CD4-positive, alpha-beta T cell treated with Interferon alpha-2 for 1 hour (primary cell): Measurements from ENCODE around the gene SLIT3.

Source experiments
- DNase-seq, 2 donors: peaks; one replicate each; pipeline ENCODE4 v3.0.0-alpha.2; 2020 to 2022

Gene SLIT3

DNA sequence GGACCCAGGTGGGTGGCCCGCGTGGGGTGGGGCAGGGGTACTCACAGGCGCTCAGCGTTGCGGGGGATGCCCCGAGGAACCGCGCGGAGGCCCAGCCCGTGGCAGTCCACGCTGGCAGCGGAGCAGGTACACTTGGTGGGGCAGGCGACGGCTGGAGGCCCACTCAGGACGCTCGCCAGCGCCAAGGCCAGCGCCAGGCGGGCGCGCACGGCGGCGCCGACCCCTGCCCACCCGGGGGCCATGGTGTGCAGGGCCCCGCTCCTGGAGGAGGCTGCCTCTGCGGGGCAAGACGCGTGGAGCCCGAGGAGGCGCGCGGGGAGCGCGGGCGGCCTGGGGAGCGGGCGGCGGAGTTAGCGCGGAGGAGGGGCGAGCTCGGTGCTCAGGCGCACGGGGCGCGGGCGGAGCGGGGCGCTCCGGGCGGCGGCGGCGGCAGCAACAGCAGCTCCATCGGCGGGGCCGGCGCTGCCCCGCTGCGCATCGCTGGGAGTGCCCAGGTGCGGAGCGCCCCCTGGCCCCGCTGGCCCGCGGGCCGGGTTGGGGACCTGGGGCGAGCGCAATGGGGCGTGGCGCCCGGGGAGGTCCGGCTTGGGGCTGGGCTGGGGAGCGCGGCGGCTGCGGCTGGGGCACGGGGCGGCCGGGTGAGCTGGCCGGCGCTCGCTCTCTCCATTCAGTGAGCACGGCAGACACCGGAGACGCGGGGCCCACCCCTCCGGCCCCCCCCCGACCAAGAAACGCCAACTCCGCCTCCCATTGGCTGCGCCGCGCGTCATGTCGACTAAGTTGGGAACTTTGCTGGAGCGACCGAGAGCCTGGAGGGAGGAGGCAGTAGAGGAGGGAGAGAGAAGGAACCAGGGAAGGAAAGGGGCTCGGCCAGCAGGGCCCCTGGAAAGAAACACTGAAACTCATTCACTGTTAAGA lies at the start of gene SLIT3:
SLIT3 (minus strand) TSS at position 672 of the 918 bp plus-strand sequence; CDS start at position 242, 430 bp downstream.
- DNase-seq = no peak

DNA sequence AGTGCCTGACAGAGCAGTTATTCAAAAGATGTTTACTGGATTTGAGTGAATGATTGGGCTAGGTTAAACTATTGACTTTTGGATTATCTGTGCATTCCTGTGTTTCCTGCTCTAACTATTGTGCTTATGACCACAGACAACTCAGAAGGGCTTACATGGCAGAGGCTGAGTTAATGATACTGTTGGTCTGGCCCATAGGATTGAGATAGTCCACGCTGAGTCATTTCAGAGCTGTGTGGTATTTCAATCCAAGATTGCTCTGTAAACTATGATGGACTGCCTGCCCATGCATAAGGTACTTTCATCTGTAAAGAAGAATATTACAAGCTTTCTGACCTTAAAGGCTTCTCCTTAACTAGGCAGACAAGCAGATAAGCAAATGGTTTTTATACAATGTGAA lies 49.1 kb upstream of the SLIT3 start:
- no peak for DNase-seq

DNA sequence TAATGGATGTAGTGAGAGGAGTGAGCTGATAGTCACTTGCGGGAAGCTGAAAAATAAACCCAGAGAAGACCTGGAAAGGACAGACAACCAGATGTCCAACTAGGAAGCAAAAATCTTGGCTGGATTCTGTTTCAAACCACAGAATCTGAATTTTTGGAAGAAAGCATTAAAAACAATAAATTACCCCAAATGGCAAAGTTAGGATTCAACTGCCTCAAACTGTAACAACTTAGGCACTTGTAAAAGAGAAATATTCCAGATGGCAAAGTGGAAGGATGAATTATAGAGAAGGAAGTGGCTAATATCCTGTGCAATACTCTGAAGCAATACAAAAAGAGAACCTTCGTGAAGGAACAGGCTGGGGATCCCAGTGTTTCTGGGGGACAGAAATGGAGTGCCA lies 46.8 kb upstream of the SLIT3 start:
- DNase-seq = no peak

DNA sequence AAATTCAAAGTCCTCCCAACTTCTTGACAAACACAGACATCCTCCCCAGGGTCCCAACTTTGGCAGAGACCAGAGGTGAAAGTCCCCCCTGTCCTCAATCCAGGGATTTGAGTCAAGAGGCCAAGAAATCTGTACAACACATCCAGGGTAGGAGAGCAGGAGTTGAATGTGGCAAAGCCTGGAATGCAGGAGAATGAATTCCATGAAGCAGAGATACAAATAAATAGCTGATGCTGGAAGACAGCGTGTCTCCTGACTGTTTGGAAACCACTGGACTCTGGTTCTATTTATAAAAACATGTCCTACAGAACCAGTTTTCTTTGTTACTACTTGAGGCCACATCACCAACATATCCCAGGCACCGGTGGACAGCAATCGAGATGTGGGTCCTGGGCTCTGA lies 43.7 kb upstream of the SLIT3 start:
- DNase-seq = no peak

DNA sequence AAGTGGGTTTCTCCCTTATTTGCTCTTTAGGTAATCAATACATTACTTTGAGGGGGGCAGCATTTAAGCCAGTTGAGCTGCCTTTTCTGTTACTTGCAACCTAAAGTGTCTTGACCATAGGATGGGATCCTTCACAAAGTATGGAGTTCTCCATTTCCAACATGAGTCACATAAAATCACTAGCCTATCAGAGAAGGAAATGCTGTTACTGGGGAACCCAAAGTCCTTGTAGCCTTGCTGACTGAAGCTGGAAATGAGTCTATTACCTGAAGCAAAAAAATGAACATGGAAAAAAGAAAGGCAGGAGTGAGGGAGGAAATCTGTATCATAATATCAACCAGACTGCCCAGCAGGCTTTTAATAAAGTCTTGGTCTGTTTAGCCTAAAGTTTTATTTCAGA lies 42.8 kb upstream of the SLIT3 start:
- DNase-seq = no peak

DNA sequence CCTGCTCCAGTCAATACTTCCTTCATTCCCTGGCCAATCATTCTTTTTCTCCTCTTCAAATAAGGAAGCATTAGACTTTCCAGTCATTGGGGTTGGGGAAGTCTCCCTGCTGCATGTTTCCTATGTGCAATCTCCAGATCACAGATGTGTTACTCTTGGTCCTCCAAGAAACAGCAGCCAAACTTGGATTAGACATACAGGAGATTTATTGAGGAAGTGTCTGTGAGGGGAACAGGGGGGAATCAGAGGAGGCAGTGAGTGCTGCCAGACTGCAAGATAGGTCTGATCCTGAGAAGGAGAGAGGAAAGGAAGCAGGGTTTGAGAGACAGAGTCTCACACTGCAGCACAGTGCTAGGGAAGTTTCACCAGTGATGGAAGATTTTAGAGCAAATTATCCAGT lies 40.6 kb upstream of the SLIT3 start:
- DNase-seq = no peak

DNA sequence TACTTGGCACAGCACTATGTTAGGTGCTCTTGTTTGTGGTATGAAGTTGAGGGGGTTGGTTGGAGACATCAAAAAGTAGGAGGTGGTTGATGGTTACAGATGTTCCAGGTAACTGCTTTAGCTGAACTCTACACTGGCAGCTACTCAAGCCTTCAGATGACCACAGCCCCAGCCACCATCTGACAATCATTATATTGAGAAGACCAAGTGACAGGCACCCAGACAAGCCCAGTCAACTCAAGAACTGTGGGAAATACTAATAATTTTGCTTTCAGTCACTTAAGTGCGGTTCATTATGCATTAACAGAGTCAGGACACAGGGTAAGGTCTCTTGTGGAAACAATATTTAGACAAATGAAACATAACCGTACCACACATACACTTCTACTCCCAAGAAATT lies 38.9 kb upstream of the SLIT3 start:
- DNase-seq = no peak

DNA sequence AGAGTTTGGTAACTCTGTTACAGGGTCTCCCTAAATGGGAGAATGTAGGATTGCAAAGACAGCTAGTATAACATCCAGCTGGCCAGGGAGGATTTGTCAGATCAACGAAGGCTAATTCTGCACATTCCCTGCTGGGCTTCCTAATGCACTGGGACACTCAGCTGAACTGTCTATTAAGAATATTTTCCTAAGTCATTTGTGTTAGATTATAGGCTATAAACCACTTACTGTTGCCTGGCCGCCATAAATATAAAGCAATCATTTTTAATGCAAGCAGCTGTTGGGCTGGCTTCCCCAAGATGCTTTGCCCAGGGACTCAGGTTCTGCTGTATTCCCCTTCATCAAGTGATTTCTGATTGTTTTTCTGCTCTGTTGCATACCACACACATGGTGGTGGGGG lies 35.3 kb upstream of the SLIT3 start:
- no peak for DNase-seq

DNA sequence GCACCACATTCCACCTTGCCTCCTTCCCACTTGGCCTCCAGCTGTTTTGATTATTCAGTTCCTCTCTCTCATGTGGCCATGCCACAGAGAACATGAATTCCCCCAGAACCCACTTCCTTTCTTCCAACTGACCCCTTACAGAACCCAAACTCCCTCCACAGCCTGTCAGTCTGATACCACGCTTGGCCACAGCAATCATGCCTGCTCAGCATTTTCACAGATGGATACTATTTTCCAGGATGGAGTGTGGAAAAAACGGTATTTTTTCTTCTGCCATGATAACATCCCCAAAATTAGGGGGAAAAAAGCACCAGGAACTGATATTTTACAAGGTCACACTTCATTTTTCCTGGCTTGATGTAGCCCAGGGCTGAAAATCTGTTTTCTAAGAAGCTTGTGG lies 34.9 kb upstream of the SLIT3 start:
- no peak for DNase-seq

DNA sequence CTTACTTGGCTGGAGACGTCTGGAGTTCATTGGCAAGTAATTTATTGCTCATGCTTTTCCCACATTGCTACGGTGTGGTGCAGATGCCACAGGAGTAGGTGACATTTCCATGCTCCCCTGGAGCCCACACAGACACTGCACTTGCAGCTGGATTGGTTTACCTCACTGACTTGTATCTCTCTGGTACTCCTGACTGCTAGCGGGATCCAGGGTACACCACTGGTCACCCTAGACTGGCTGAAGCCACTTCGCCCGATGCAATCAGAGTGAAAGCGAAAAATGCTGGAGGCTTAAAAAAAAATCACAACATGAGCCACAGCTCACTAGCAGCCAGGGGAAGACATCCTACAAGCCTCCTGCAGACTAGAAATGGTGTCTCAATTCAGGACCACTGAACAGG lies 32.6 kb upstream of the SLIT3 start:
- no peak for DNase-seq

DNA sequence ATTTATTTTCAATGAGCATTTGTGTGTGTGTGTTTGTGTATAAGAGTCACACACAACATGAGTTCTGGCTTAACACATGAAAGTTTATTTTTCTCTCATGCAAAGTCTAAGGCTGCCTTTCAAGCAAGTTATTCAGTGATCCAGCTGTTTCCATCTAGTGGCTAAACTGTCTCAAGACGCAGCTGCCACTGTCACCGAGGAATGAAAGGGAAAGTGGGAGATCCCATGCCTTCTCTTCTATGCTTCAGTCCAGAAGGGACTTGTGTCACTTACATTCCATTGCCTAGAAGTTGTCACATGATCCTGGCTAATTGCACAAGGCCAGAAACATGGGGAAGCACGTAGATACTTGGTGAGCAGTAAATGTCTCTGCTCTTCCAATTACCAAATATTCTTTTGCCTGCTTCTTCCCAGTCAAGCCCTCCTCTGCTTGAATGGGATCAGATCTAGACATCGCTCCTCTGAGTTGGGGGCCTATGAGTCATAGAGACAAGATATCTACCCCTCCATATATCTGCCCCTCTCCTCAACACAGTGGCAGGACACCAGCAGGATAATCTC lies 30.4 kb upstream of the SLIT3 start:
- DNase-seq = no peak

DNA sequence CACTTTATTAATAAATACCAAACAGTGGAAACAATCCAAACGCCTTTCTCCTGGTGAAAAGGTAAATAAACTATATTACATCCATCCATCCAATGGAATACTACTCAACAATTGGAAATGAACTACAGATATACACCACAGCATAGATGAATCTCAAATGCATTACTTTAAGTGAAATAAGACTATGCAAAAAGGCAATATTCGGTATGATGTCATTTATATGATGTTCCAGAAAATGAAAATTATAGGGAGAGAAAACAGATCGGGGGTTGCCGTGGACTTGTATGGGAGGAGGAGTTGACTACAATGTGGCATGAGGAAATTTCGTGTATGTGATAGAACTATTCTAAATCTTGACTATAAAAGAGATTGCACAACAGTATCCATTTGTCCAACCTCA lies 27.5 kb upstream of the SLIT3 start:
- DNase-seq = no peak

DNA sequence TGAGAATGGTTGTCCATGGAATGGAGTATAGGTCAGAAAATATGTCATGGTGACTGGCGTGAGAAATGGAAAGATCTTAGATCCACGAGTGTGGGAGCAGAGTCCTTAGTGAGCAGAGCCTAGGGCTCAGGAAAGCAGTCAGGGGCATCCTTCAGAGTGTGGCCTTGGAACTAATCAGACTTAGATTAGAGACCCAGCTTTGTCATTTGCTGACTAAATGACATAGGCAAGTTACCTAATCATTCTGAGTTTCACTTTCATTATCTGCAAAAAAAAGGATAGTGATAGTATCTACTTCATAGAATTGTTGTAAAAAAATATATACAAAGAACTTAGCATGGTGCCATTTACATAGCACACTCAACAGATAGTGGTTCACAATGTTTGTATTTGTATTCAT lies 24.3 kb upstream of the SLIT3 start:
- DNase-seq = no peak

DNA sequence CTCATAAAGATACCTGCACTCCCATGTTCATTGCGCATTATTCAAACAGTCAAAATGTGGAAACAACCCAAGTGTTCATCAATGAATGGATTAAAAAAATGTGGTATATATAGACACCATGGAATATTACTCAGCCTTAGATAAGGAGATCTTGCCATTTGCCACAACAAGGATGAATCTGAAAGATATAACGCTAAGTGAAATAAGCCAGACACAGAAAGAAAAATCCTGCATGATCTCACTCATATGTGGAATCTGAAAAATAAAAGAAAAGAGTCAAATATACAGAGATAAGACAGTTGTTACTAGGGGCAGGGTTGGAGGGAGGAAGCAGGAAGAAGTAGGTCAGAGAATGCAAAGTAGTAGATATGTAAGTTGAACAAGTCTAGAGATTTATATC lies 17.6 kb upstream of the SLIT3 start:
- no peak for DNase-seq

DNA sequence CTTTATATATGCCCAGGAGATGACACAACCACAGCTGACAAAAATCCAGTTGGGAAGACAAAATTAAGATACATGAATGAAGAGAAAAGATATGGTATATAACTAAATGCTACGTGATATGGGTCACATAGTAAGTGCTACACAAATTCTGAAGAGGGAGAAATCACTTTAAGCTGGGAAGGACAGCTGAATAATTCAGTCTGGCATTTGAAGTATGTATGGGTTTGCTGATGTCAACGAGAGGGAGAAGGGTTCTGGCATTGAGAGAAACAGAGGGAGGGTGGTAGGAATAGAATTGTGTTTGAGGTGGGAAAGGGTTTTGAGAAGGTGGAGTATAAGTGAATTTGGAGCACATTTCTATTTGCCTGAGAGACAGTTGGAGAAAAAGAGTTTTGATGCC lies 6.7 kb upstream of the SLIT3 start:
- no peak for DNase-seq

DNA sequence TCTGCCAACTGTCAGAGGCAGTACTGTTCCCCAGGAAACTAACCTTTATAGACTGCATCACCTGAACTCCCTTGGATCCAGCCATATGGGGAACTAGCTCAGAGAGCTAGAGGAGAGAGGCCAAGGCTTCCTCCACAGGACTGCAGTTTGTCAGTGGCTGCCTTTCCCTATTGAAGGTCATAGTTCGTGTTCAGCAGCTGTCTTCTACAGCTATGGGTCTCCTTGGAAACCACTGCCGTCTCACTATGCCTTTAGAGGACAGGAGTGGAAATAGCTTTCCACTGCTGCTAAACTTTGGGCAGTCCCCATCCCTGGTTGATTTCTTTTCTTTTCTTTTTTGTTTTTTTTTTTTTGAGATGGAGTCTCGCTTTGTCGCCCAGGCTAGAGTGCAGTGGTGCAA lies 4.4 kb upstream of the SLIT3 start:
- DNase-seq = no peak

DNA sequence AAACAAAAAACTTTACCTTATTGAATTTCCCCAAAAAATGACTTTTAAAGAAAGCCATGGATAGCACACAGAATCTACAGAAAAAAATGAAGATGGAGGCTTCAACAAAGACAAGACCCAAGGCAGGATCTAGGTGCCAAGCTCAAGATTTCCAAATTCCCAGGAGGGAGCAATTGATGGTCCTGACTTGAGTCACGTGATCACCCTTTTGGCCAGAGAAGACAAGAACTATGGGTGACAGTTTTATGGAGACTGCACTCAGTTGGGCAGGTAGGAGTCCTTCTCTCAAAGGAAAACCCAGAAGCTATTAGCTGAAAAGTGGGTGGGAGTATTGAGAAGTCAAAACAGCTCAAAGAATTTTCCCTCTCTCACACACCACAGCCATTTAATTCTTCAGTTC lies 3.2 kb upstream of the SLIT3 start:
- DNase-seq = no peak

DNA sequence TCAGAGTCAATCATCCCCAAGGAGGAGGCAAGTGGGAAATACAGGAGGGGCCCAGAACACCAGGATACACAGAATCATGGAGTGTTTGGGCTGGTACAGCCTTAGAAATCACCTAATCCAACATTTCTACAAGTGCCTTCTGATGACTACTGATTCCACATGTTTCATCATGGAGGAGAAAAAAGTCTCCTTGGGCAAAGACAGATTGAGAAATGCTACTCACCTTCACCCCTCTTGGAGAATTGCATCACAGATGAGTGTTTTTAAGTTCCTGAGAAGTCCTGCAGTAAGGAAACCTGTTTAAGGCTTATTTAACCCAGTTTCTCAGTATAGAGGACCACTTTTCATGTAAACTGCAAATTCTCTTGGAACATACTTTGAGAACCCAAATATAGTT lies 2.2 kb upstream of the SLIT3 start:
- DNase-seq = no peak

DNA sequence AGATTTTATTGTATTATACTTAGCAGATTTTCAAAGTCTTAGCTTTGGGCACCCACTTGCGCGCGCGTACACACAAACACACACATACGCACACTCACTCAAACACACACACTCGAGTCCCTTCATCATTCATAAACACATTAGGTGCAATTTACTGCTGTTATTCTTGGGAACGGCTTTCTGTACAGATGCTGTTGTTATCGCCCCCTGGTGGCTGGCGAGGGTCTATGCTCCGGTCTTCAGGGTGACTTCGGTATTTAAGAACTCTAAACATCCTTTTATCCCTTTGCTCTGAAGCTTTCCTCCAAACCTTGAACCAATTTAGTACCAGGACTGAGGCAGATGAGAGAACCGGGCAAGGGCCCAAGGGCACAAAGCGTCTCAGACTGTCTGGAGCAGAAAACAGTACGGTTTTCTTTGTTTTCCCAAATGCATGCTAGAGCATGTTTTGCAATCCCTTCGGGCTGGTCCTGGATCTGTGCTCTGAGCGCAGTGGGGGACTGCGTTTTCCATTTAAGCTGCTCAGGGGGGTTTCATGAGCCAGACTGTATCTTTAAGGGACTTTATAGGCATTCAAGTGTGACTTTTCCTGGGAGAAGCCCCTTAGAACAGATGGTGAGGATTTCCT lies 1.7 kb upstream of the SLIT3 start:
- peak; percentile 16 to 40 for DNase-seq

DNA sequence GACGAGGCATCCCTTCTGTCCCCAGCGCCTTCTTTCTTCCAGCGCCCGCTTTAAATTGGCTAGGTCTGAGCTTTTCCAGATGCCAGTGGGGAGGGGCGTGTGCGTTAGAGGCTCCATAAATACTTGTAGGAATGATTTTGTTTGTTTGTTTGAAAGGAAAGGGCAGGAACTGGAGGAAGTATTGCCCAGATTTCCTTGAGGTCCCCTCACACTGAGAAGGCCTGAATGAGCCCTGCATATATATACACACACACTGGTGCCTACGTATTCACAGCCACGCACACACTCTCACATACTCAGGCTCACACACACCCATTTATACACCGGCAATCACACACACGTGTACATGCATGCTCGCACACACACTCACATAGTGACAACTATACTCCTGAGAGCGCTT lies 1.0 kb upstream of the SLIT3 start:
- DNase-seq = no peak

DNA sequence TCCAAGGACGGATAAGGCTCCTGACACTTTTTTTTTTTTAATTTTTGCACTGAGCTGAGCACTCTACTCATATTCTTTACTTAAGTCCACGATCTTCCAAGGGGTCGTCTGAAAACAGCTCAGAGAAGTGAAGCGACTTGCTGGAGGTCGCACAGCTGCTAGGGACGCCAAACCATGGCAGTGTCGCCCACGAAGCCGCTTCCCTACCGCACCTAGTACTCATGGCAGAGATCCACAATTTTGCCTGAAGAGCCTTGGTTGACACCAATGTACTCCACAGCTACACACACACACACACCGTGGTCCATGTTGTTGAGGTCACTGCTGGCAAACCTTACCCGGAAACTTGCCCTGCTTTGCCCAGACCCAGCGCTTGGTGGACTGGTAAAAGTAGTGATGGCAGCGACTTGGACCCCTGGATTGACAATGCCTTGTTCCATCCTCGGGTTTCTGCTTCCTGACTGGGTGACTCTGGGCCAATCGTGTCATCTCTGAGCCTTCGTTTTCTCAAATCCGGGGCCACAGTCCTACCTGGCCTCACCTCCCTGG lies 521 bp upstream of the SLIT3 start:
- DNase-seq = no peak

DNA sequence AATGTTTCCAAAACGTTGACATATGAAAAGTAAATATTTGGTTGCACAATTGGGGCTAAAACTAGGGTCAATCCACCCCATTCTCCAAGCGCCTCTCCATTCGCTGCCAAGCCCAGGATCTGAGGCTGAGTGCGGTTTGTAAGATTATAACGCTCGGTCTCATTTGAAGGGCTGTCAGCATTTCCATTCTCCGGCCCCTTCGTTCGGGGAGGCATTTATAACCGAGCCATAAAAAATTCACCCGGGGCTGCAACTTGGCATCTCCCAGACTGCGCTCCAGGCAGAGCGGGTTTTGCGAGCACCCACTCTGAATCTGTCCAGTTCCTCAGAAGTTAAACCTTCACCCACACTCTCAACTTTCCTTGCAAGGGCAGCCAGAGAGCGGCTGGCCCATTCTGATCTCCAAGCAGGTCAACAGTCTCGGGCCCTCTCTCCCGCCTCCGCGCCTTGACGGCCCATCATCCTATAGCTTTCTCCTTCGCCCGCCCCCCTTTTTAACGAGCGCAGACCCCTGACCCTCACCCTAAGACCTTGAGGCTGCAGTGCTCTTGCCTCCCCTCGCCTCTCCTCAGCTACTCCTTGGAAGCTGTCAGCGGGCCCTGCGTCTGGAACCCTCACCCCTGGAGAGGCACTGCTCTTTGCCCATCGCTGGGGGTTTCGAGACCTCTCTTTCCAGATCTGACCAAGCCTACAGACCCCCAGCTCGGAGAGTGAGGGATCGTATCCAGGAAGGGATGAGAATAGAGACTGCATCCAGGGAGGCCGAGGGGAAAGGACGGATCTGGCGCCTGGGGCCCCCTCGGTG lies 1.1 kb downstream of the SLIT3 start:
- DNase-seq = no peak

DNA sequence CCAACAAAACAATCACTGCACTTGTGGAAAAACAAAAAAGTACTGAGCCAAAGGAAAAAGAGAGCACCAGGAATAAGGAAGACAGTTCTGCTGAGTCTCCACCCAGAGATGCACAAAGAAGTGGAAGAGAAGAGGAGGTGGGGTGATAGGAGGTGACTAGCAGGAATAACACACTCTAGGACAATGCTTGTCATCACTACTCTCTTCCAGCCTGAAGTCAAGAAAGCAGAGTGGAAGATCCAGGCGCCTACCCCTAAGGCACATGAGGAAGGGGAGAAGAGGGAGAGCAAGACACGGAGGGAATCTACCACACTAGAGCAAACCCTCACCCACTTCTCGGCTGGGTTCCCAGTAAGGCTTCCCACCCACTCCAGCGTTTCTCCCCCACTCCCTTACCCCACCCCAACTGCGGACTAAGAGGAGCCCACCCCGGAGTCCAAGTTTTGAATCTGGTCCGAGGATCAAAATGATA lies 1.7 kb downstream of the SLIT3 start:
- DNase-seq = no peak
